Esophagus mucosa (tissue), 1 donor: ENCODE data around the gene GJB3. TPM values are rescaled to one million over a fixed set of nuclear protein-coding genes. Genes with fewer than 3 reads are reported as not detected.
"Not testable (repeated sequence)": the region's sequence is repeated elsewhere in the genome, so short reads cannot be mapped to it uniquely, and the experiment has no call there.

ENCODE experiments used
- ATAC-seq: fragments of 200-7000 bp; cut with Tn5 transposase; one replicate; pipeline ENCODE4 v1.9.1; 2020
- total RNA-seq: library from RNA; stranded (reverse); gene quantifications from one replicate; pipeline ENCODE4 v1.2.4, GENCODE V29; 2023
- donor health status: DM: yes; HTN: yes; CAD: no.

Gene GJB3
- total RNA-seq, 1 donor from 2014 or later: 61.7 TPM

GRCh38 chr1:34761176-34761761, 19.7 kb upstream of the GJB3 start:
- no peak for ATAC-seq

- ATAC-seq: no peak
Measured at GRCh38 chr1:34761776-34762307, 19.2 kb upstream of the GJB3 start.

- peak; percentile 9 for ATAC-seq
Measured at GRCh38 chr1:34762474-34763141, 18.4 kb upstream of the GJB3 start.

- ATAC-seq: peak; percentile 62
Measured at GRCh38 chr1:34763142-34763781, 17.8 kb upstream of the GJB3 start.

GRCh38 chr1:34768856-34769255, 12.2 kb upstream of the GJB3 start:
- ATAC-seq: no peak

GRCh38 chr1:34770891-34771504, 10.0 kb upstream of the GJB3 start:
- ATAC-seq: no peak

- peak; percentile 23 for ATAC-seq
Measured at GRCh38 chr1:34771573-34772371, 9.2 kb upstream of the GJB3 start.

GRCh38 chr1:34773114-34773513, 7.9 kb upstream of the GJB3 start:
- ATAC-seq: not testable (repeated sequence)

- no peak for ATAC-seq
Measured at GRCh38 chr1:34774957-34775356, 6.1 kb upstream of the GJB3 start.

- no peak for ATAC-seq
Measured at GRCh38 chr1:34776911-34777310, 4.1 kb upstream of the GJB3 start.

- no peak for ATAC-seq
Measured at GRCh38 chr1:34777519-34778321, 3.3 kb upstream of the GJB3 start.

- no peak for ATAC-seq
Measured at GRCh38 chr1:34778381-34778780, 2.6 kb upstream of the GJB3 start.

GRCh38 chr1:34779005-34779404, 2.0 kb upstream of the GJB3 start:
- no peak for ATAC-seq

- peak; percentile 47 for ATAC-seq
Measured at GRCh38 chr1:34779526-34779925, 1.5 kb upstream of the GJB3 start.

- ATAC-seq: no peak
Measured at GRCh38 chr1:34779962-34780361, 1.1 kb upstream of the GJB3 start.

- no peak for ATAC-seq
Measured at GRCh38 chr1:34780528-34780927, 486 bp upstream of the GJB3 start.

GRCh38 chr1:34781844-34782391, 904 bp downstream of the GJB3 start:
- peak; percentile 70 for ATAC-seq

- no peak for ATAC-seq
Measured at GRCh38 chr1:34784751-34785221, 3.8 kb downstream of the GJB3 start.

- ATAC-seq: no peak
Measured at GRCh38 chr1:34785231-34785874, 4.3 kb downstream of the GJB3 start.

GRCh38 chr1:34785875-34786470, 5.0 kb downstream of the GJB3 start:
- no peak for ATAC-seq
